Measurements from ENCODE around the gene GPNMB.

The GPNMB gene

GRCh38 chr7:23273141-23273599 is 26.6 kb downstream of the GPNMB start:
- peak in 5 of 14 donors; percentile 2 to 35 (median 21) for DNase-seq

- no peak for DNase-seq
Measured at GRCh38 chr7:23275912-23276311, 29.3 kb downstream of the GPNMB start.

GRCh38 chr7:23276376-23276775 is 29.8 kb downstream of the GPNMB start:
- DNase-seq, result no peak

- DNase-seq, result no peak
Measured at GRCh38 chr7:23276947-23277346, 30.4 kb downstream of the GPNMB start.

- DNase-seq, result peak in 2 of 14 donors; percentile 4 to 20
Measured at GRCh38 chr7:23277359-23277989, 30.9 kb downstream of the GPNMB start.

GRCh38 chr7:23279819-23280525 is 33.4 kb downstream of the GPNMB start:
- DNase-seq, result no peak

- no peak for DNase-seq
Measured at GRCh38 chr7:23283086-23283485, 36.5 kb downstream of the GPNMB start.

- DNase-seq, result no peak
Measured at GRCh38 chr7:23284871-23285270, 38.3 kb downstream of the GPNMB start.

GRCh38 chr7:23285657-23286646 is 39.4 kb downstream of the GPNMB start:
- no peak for DNase-seq

GRCh38 chr7:23287612-23288011 is 41.0 kb downstream of the GPNMB start:
- no peak for DNase-seq

GRCh38 chr7:23290993-23291392 is 44.4 kb downstream of the GPNMB start:
- DNase-seq, result no peak

GRCh38 chr7:23291957-23292560 is 45.5 kb downstream of the GPNMB start:
- DNase-seq, result no peak

GRCh38 chr7:23292623-23293022 is 46.0 kb downstream of the GPNMB start:
- DNase-seq, result no peak

- no peak for DNase-seq
Measured at GRCh38 chr7:23293500-23294073, 47.0 kb downstream of the GPNMB start.

GRCh38 chr7:23294549-23295400 is 48.2 kb downstream of the GPNMB start:
- DNase-seq, result no peak

- DNase-seq, result no peak
Measured at GRCh38 chr7:23295401-23295697, 48.8 kb downstream of the GPNMB start.

- peak in 2 of 14 donors; percentile 8 to 67 for DNase-seq
Measured at GRCh38 chr7:23298141-23298881, 51.7 kb downstream of the GPNMB start.

- DNase-seq, result peak; percentile 78 to 93 (median 88)
Measured at GRCh38 chr7:23298885-23299769, 52.6 kb downstream of the GPNMB start, which contains the start of gene MALSU1. TSS of gene MALSU1 (plus strand) at chr7:23299339. CDS start at chr7:23299353, 14 bp downstream.

GRCh38 chr7:23299770-23300300 is 53.3 kb downstream of the GPNMB start:
- DNase-seq, result peak in 1 of 14 donors; percentile 16
